HepG2 (cell line): ENCODE data around the gene SYNGAP1. TPM values are rescaled to one million over a fixed set of nuclear protein-coding genes. Genes with fewer than 3 reads are reported as not detected.

Source experiments
- AHR ChIP-seq: IDR thresholded peaks from 2 replicates; pipeline ENCODE4 v1.6.1; 2018; ENCODE audit warnings: missing genetic modification reagents, missing compliant biosample characterization
- ATF1 ChIP-seq: IDR thresholded peaks from 2 replicates; pipeline ENCODE4 v1.6.1; 2016; ENCODE audit warnings: mild to moderate bottlenecking, control low read depth
- ATF7-NPFF ChIP-seq: sonication (generic); formaldehyde crosslinking; IDR thresholded peaks from 2 replicates; pipeline ENCODE4 v1.8.1; 2023; ENCODE audit warnings: mild to moderate bottlenecking, low read depth, missing genetic modification reagents, moderate library complexity
- ATRX ChIP-seq: sonication (generic); formaldehyde crosslinking; IDR thresholded peaks from 2 replicates; pipeline ENCODE4 v1.4.0; 2020; ENCODE audit warnings: missing genetic modification reagents, borderline replicate concordance
- CAMTA2 ChIP-seq: sonication (generic); formaldehyde crosslinking; IDR thresholded peaks from 2 replicates; pipeline ENCODE4 v1.4.0; 2020; ENCODE audit warnings: mild to moderate bottlenecking, missing genetic modification reagents, borderline replicate concordance
- CEBPG ChIP-seq: IDR thresholded peaks from 2 replicates; pipeline ENCODE4 v1.6.1; 2016
- CHD2 ChIP-seq: IDR thresholded peaks from 2 replicates; pipeline ENCODE4 v1.6.1; 2011; ENCODE audit warnings: low read depth, low read length, improper control_type of control experiment
- FOXA1 ChIP-seq, 2 experiments: fragments of 450-650 bp in 1 of 2; sonication (generic) in 1 of 2; formaldehyde crosslinking in 1 of 2; IDR thresholded peaks; 2 replicates each; pipeline versions ENCODE4 v1.4.0 to v1.6.1; 2016 to 2020; ENCODE audit warnings: missing genetic modification reagents in 1 of 2
- GFI1 ChIP-seq: sonication (generic); formaldehyde crosslinking; IDR thresholded peaks from 2 replicates; pipeline ENCODE4 v1.5.0; 2020; ENCODE audit warnings: missing genetic modification reagents, mild to moderate bottlenecking, borderline replicate concordance
- GPN1 ChIP-seq: sonication (generic); formaldehyde crosslinking; IDR thresholded peaks from 2 replicates; pipeline ENCODE4 v1.5.1; 2020; ENCODE audit warnings: missing genetic modification reagents, borderline replicate concordance
- LCORL ChIP-seq, 2 experiments: fragments of 450-650 bp in 1 of 2; sonication (generic) in 1 of 2; formaldehyde crosslinking in 1 of 2; IDR thresholded peaks; 2 replicates each; pipeline versions ENCODE4 v1.5.0 to v1.6.1; 2017 to 2020; ENCODE audit warnings: antibody characterized with exemption in 1 of 2, missing genetic modification reagents in 1 of 2
- MBD4 ChIP-seq: IDR thresholded peaks from 2 replicates; pipeline ENCODE4 v1.6.1; 2012; ENCODE audit warnings: low read length, inconsistent platforms, borderline replicate concordance
- MLLT10 ChIP-seq: sonication (generic); formaldehyde crosslinking; IDR thresholded peaks from 2 replicates; pipeline ENCODE4 v1.4.0; 2020; ENCODE audit warnings: missing genetic modification reagents
- NCOA5 ChIP-seq: sonication (generic); formaldehyde crosslinking; IDR thresholded peaks from 2 replicates; pipeline ENCODE4 v1.4.0; 2020; ENCODE audit warnings: missing genetic modification reagents
- RARG ChIP-seq: sonication (generic); formaldehyde crosslinking; IDR thresholded peaks from 2 replicates; pipeline ENCODE4 v1.4.0; 2020; ENCODE audit warnings: low read depth, mild to moderate bottlenecking, missing genetic modification reagents
- SATB2 ChIP-seq: sonication (generic); formaldehyde crosslinking; IDR thresholded peaks from 2 replicates; pipeline ENCODE4 v1.5.0; 2020; ENCODE audit warnings: missing genetic modification reagents
- U2AF1 ChIP-seq: fragments of 200-400 bp; formaldehyde crosslinking; optimal IDR thresholded peaks from 2 replicates; pipeline ENCODE3; 2017; ENCODE audit warnings: mild to moderate bottlenecking, low read depth, low read length
- ZBED4 ChIP-seq: sonication (generic); formaldehyde crosslinking; IDR thresholded peaks from 2 replicates; pipeline ENCODE4 v1.4.0; 2020; ENCODE audit warnings: missing genetic modification reagents, borderline replicate concordance
- polyA plus RNA-seq, 8 experiments: library from polyadenylated mRNA; depleted of rRNA in 3 of 8; stranded (reverse) in 7 of 8; unstranded in 1 of 8; fragments of >200 nt; fragmentation: Illumina TruSeq in 4 of 8; extraction: Trizol in 4 of 8; gene quantifications; 2 replicates each; pipeline versions ENCODE4 v1.2.1 to v1.2.3, GENCODE V29; 2011 to 2016; ENCODE audit warnings: low read depth in 4 of 8, missing spikeins in 1 of 8, mixed read lengths in 1 of 8; ENCODE audit not compliant: insufficient read depth in 1 of 8
- total RNA-seq, 5 experiments: library from RNA; depleted of rRNA; stranded (reverse); fragments of >200 nt; fragmentation: Illumina TruSeq; extraction: Trizol; gene quantifications; 2 replicates each; pipeline ENCODE4 v1.2.3, GENCODE V29; 2016; ENCODE audit warnings: low read depth in 1 of 5
- TF ChIP-seq, protein P1 (sequence below): sonication (generic); formaldehyde crosslinking; IDR thresholded peaks from 2 replicates; pipeline ENCODE4 v1.9.0; 2021; ENCODE audit warnings: missing genetic modification reagents, mild to moderate bottlenecking, borderline replicate concordance
- TF ChIP-seq, protein P2 (sequence below): sonication (generic); formaldehyde crosslinking; IDR thresholded peaks from 2 replicates; pipeline ENCODE4 v1.4.0; 2020; ENCODE audit warnings: missing genetic modification reagents, borderline replicate concordance

The SYNGAP1 gene
- total and polyA plus RNA-seq, 2 of the 13 experiments (the other 11 are each of a cell fraction or from before 2014, with no cell fraction given) = 0.75 to 1.1 TPM

DNA sequence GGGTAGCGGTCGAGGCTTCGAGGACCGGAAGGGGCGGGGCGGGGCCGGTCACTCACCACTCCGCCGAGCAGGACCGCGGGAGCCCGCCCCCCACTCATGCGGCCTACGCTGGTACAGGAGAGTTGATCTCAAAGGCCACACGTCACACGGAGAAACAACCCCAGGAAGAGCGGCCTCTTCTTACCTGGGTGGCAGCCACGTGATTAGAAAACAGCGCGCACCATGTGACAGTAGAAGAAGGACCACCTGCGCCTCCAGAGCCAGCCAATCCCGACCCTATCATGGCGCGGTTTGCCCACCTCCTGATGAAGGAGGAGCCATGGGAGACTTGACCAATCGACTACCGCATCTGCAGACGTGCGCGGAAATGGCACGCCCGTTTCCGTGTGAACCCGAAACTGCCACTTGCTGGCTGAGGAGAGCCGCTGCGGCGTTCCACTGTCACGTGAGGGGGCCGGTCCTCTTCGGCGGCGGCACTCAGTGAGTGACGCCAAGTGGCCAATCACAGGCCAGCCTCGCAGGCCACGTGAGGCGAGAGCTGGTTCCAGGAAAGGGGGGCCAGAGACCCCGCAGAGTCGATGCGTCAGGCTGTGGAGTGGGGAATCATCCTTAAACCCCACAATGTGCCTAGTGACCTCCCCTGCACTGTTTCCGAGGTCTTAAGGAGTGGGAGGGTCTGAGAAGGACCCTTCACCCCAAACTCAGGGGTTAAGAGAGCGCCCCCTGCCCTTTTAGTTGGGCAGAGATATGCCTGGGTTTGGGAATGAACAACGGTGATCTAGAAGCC, 1.8 kb upstream of the SYNGAP1 start, which contains the start of gene CUTA (continued):
- TF ChIP-seq LCORL (IDR thresholded peaks at IDR 0.05) (no peak), LCORL (CRISPR knock-in tag; IDR thresholded peaks at IDR 0.05) (peak; percentile 89), CAMTA2 (0 out of 2 replicates have a peak, but pooled peaks have one; percentile 2), CHD2 (no peak), ATF7-NPFF (CRISPR knock-in tag) (peak; percentile 87), SATB2 (CRISPR knock-in tag) (no peak), U2AF1 (peak; percentile 90), RARG (CRISPR knock-in tag) (0 out of 2 replicates have a peak, but pooled peaks have one; percentile 77), MBD4 (no peak), NCOA5 (CRISPR knock-in tag) (no peak), ATRX (CRISPR knock-in tag) (0 out of 2 replicates have a peak, but pooled peaks have one; percentile 19), CEBPG (CRISPR knock-in tag) (peak; percentile 37; the same call in 1 of the 2 replicates), GPN1 (CRISPR knock-in tag) (no peak), MLLT10 (CRISPR knock-in tag) (no peak), AHR (peak; percentile 70; the same call in 1 of the 2 replicates), GFI1 (no peak), ZBED4 (CRISPR knock-in tag) (0 out of 2 replicates have a peak, but pooled peaks have one; percentile 10), FOXA1 (IDR thresholded peaks at IDR 0.05) (no peak), FOXA1 (CRISPR knock-in tag; IDR thresholded peaks at IDR 0.05) (no peak), ATF1 (CRISPR knock-in tag) (peak; percentile 90)
- TF ChIP-seq, protein P1, sequence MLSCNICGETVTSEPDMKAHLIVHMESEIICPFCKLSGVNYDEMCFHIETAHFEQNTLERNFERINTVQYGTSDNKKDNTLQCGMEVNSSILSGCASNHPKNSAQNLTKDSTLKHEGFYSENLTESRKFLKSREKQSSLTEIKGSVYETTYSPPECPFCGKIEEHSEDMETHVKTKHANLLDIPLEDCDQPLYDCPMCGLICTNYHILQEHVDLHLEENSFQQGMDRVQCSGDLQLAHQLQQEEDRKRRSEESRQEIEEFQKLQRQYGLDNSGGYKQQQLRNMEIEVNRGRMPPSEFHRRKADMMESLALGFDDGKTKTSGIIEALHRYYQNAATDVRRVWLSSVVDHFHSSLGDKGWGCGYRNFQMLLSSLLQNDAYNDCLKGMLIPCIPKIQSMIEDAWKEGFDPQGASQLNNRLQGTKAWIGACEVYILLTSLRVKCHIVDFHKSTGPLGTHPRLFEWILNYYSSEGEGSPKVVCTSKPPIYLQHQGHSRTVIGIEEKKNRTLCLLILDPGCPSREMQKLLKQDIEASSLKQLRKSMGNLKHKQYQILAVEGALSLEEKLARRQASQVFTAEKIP (CRISPR knock-in tag) = no peak
- TF ChIP-seq, protein P2, sequence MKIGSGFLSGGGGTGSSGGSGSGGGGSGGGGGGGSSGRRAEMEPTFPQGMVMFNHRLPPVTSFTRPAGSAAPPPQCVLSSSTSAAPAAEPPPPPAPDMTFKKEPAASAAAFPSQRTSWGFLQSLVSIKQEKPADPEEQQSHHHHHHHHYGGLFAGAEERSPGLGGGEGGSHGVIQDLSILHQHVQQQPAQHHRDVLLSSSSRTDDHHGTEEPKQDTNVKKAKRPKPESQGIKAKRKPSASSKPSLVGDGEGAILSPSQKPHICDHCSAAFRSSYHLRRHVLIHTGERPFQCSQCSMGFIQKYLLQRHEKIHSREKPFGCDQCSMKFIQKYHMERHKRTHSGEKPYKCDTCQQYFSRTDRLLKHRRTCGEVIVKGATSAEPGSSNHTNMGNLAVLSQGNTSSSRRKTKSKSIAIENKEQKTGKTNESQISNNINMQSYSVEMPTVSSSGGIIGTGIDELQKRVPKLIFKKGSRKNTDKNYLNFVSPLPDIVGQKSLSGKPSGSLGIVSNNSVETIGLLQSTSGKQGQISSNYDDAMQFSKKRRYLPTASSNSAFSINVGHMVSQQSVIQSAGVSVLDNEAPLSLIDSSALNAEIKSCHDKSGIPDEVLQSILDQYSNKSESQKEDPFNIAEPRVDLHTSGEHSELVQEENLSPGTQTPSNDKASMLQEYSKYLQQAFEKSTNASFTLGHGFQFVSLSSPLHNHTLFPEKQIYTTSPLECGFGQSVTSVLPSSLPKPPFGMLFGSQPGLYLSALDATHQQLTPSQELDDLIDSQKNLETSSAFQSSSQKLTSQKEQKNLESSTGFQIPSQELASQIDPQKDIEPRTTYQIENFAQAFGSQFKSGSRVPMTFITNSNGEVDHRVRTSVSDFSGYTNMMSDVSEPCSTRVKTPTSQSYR (CRISPR knock-in tag) = 0 out of 2 replicates have a peak, but pooled peaks have one; percentile 29
